GM12864 (cell line): ENCODE measurements around the gene MEX3D.

Experiments
- DNase-seq: peaks from one replicate; pipeline ENCODE4 v3.0.0-alpha.2; 2011; ENCODE audit warnings: low read depth
- H3K4me3 ChIP-seq: 2 replicates; pipeline ENCODE4 v1.5.1; 2011; ENCODE audit warnings: mild to moderate bottlenecking, low read depth, low read length, control low read depth
- TF ChIP-seq, protein P1 (sequence below): IDR thresholded peaks from 2 replicates; pipeline ENCODE4 v1.5.1; 2011; ENCODE audit warnings: low read depth, mild to moderate bottlenecking, moderate library complexity, low read length, control low read depth, inconsistent platforms; ENCODE audit errors: missing control alignments

The MEX3D gene

DNA sequence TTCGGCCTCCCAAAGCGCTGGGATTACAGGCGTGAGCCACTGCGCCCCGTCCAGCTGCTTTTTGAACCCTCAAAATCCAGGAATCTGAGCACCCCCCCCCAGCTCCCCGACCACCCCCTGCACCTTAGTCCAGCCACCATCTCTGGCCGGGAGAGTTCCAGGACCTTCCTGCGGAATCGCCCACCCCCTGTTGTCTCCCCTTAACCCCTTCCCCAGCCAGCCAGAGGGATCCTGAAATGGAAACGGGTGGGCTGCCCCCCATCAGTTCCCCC is 25.3 kb upstream of the MEX3D start:
- DNase-seq, result no peak
- TF ChIP-seq, protein P1, sequence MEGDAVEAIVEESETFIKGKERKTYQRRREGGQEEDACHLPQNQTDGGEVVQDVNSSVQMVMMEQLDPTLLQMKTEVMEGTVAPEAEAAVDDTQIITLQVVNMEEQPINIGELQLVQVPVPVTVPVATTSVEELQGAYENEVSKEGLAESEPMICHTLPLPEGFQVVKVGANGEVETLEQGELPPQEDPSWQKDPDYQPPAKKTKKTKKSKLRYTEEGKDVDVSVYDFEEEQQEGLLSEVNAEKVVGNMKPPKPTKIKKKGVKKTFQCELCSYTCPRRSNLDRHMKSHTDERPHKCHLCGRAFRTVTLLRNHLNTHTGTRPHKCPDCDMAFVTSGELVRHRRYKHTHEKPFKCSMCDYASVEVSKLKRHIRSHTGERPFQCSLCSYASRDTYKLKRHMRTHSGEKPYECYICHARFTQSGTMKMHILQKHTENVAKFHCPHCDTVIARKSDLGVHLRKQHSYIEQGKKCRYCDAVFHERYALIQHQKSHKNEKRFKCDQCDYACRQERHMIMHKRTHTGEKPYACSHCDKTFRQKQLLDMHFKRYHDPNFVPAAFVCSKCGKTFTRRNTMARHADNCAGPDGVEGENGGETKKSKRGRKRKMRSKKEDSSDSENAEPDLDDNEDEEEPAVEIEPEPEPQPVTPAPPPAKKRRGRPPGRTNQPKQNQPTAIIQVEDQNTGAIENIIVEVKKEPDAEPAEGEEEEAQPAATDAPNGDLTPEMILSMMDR, result no peak
- H3K4me3 ChIP-seq, result peak overlapping the region; percentile 84

DNA sequence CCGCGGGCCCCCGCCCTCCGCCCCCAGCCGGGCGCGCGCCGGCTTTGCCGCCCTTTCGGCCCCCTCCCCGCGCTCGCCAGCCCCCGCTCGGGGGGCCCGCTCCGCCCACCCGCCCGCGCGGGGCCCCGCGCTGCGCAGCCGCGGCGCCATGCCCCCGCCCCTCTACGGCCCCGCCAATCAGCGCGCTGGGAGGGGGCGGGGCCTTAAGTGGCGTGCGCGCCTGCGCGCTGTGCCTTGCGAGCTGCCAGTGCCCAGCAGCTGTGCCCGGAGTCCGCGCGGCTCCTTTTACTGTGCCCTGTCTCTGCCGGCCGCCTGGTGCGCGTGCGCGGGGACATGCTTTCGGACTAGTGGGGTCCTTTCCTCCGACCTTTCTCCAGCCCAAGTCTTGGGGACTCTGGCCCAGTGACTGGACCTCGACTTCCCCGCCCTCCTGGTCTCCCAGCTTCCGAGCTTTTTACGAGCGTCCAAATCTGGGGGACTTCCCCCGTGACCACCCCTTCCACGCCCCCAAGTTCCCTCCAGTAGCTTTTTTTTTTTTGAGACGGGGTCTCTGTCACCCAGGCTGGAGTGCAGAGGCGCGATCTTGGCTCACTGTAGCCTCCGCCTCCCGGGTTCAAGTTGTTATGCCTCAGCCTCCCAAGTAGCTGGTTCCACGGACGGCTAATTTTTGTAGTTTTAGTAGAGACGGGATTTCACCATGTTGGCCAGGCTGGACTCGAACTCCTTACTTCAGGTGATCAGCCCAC is 24.8 kb upstream of the MEX3D start, which contains the start of gene MBD3:
TSS of gene MBD3 (minus strand) at position 111 of the 746 bp plus-strand sequence. CDS start 234 bp downstream, outside the sequence.
- peak within 1 kb of the TSS; percentile 85 for H3K4me3 ChIP-seq
- TF ChIP-seq, protein P1, result no peak
- DNase-seq, result peak; percentile 68

DNA sequence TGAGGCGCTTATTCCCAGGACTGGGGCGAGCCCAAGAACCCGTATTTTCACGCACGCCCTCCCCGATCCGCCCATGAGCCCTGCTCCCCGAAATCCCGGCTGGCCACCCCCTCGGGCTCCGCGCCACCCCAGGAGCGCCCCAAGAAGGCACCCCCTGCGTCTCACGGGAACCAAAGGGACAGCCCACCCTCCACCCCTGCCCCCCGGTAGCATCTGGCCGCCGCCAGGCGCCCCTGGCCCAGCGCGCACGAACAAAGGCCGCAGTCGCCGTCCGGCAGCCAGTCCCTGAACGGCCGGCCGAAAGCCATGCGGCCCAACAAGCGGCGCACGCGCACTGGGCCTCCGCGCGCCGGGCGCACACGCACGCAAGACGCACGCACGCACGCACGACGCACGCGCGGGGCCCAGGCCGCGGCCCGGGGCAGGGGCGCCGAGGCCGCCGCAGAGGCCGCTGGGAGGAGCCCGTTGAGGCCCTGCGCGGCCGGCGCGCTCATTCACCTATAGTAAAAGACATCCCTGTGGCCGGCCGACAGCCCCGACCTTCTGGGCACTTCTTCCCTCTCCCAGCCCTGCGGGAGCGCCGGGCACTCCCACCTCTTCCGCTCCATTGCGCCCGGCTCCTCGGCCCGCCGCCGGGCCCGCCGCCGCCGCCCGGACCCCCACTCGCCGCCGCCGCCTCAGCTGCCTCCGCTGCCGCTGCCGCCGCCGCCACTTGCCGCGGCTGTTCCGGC is 24.1 kb upstream of the MEX3D start:
- H3K4me3 ChIP-seq, result peak overlapping the region; percentile 85
- DNase-seq, result peak; percentile 58
- TF ChIP-seq, protein P1, result no peak

DNA sequence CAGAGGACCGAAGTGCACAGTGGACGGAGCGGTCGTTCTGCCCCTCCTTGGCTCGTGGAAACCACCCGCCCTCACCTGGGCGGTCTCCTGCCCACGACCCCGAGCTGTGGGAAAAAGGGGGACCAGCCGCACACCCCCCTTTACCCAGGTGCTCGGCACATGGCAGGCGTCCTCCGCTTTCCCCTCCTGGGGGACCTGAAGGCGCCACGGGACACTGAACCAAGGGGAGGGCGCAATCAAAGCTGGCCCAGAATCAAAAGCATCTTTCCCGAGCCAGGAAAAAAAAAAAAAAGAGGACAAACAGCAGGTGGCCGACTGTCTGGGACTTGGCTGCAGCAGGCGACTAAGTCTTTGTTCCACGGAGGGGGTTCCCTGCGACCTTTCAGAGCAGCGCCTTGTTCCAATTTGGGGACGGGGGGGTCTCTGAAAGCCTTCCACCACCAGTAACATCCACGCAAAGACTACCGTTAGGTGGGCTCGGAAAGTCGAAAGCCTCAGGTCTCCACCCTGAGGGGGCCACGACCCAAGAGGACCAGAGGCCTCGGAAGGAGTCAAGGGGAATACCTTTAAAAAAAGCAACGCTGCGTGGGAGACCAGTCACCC is 23.4 kb upstream of the MEX3D start:
- TF ChIP-seq, protein P1, result no peak
- H3K4me3 ChIP-seq, result peak overlapping the region; percentile 85
- DNase-seq, result no peak

DNA sequence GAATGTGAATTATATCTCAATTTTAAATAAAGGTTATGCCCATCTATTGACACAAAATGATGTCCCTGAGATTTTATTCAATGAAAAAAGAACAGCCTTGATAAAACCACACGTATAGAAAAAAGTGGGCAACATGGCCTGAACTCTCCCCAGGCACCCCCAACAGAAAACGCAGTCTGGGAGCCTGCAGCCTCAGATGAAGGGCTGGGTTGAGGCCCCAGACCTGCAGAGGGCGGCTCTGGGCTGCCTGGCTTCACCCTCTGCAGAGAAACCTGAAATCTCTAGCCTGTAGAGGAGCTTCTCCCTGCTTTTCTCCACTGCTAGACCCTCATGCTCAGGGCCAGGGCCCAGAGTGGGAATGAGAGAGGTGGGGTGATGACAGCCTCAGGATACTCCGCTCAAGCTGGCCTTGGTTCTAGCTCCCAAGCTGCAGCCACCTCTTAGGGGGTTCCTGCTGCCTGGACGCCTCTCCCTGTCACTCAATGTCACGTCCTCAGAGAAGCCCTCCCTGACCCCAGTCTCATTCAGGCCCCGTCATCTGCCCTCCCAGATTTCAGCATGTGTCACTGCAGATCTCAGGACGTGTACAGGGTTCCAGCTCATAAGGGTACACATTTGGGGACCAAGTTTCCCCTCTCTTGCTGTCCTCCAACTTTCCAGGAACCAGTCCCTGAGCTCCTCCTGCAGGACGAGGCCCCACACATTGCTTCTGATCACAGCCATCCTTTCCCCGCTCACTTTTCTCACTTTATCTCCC is 22.7 kb upstream of the MEX3D start:
- DNase-seq, result no peak
- TF ChIP-seq, protein P1, result peak; percentile 61
- H3K4me3 ChIP-seq, result peak overlapping the region; percentile 85

DNA sequence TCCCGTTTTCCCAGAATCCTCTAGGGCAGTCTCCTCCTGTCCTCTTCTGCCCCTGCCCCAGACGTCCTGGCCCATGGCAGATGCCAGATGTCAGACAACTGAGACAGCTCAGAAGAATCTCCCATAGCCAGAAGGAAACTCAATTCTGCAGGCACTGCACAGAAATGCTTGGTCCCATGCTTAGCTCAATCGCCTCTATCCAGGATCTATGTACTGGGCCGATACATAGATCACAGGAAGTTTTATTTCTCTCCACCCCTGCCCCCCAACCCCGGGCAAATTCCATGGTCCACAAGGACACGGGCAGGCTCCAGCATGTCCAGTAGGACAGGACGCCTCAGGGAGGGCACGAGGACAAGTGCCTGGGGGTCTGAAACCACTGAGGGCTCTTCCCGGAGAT is 19.7 kb upstream of the MEX3D start:
- no peak for DNase-seq
- TF ChIP-seq, protein P1, result no peak
- H3K4me3 ChIP-seq, result no peak overlapping the region
